Measurements from ENCODE around the gene ITGAX. TPM values are rescaled to one million over a fixed set of nuclear protein-coding genes. Genes with fewer than 3 reads are reported as not detected.

Gene ITGAX
- total and polyA plus RNA-seq, 7 donors, result 0.34 to 2.6 (median 1.7) TPM

- Histone ChIP-seq H3K27me3 (ENCODE audit: insufficient read depth in 3 of 3, low read length in 2 of 3) (no peaks in the 10 kb centered on the region), H3K4me3 (no peak overlapping the region), H3K36me3 (ENCODE audit: insufficient read depth in 1 of 2, low read depth in 1 of 2) (no peaks in the 10 kb centered on the region), H3K4me1 (no peaks in the 10 kb centered on the region), H3K9me3 (no peaks in the 10 kb centered on the region), H3K27ac (no peak overlapping the region)
- WGBS, 3 donors, result 57 to 66% (median 63%) methylated on average over 6 of the region's 6 CpGs
- TF ChIP-seq, protein P1, sequence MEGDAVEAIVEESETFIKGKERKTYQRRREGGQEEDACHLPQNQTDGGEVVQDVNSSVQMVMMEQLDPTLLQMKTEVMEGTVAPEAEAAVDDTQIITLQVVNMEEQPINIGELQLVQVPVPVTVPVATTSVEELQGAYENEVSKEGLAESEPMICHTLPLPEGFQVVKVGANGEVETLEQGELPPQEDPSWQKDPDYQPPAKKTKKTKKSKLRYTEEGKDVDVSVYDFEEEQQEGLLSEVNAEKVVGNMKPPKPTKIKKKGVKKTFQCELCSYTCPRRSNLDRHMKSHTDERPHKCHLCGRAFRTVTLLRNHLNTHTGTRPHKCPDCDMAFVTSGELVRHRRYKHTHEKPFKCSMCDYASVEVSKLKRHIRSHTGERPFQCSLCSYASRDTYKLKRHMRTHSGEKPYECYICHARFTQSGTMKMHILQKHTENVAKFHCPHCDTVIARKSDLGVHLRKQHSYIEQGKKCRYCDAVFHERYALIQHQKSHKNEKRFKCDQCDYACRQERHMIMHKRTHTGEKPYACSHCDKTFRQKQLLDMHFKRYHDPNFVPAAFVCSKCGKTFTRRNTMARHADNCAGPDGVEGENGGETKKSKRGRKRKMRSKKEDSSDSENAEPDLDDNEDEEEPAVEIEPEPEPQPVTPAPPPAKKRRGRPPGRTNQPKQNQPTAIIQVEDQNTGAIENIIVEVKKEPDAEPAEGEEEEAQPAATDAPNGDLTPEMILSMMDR (IDR thresholded peaks at IDR 0.05), result no peak
- intact Hi-C loops (cut with DNase I), result loop anchor here in 1 of 2 donors (10.0 kb wide), 1 partner anchor 151 kb away; no protein-coding TSS in a partner anchor
- no peak for DNase-seq
- ATAC-seq, result no peak
Measured at GRCh38 chr16:31395647-31396046, 40.7 kb downstream of the ITGAX start.

- no peaks in the 10 kb centered on the region for H3K36me3 ChIP-seq (ENCODE audit: insufficient read depth in 1 of 2, low read depth in 1 of 2)
- no peak overlapping the region for H3K4me3 ChIP-seq
- DNase-seq (no peak), ATAC-seq (no peak)
- no peak overlapping the region for H3K27ac ChIP-seq
- WGBS, 3 donors, result 70 to 74% (median 71%) methylated on average over 18 of the region's 18 CpGs
- no peaks in the 10 kb centered on the region for H3K27me3 ChIP-seq (ENCODE audit: insufficient read depth in 3 of 3, low read length in 2 of 3)
- no peaks in the 10 kb centered on the region for H3K9me3 ChIP-seq
- intact Hi-C loops (cut with DNase I), result loop anchor here in 1 of 2 donors (10.0 kb wide), 1 partner anchor 152 kb away; no protein-coding TSS in a partner anchor
- TF ChIP-seq, protein P1 (IDR thresholded peaks at IDR 0.05), result no peak
- no peaks in the 10 kb centered on the region for H3K4me1 ChIP-seq
Measured at GRCh38 chr16:31397096-31397660, 42.2 kb downstream of the ITGAX start.

DNA sequence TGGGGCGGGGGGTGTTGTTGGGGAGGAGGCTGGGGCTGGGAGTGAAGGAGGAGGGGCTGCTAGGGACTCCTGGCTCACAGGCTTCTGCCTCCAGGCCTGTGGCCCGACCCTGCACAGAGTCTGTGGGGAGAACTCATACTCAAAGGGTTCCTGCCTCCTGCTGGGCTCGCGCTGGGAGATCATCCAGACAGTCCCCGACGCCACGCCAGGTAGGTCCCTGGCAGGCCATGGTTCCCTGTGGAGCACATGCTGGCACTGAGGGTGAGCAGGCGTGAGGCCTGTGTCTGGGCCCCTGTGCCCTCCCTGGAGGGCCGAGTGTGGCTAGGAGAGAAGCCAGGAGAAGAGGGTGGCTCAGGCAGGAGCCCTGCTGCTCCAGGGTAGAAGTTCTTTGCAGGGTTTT is 42.7 kb downstream of the ITGAX start:
- 66 to 75% (median 74%) methylated on average over 9 of the region's 9 CpGs for WGBS, 3 donors

DNA sequence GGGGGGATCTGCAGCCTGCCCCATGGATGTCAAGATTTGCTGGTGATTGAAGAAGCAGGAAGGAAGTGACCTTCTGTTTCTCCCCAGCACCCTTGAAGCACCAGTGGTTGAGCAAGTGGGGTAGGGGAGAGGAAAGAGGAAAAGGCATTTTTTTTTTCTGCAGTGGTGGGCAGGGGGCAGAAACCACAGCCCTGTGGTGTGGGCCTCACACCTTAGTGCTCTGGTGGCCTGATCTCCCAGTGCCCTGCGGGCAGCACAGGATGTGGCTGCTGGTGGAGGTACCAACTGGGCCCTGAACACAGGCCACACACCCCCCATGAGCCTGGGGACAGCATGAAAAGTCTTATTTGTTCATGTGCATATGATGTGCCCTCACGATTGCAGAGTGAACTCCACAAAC is 45.2 kb downstream of the ITGAX start:
- ATAC-seq, result no peak
- no peak for DNase-seq
- Histone ChIP-seq H3K9me3 (no peaks in the 10 kb centered on the region), H3K36me3 (ENCODE audit: insufficient read depth in 1 of 2, low read depth in 1 of 2) (no peaks in the 10 kb centered on the region), H3K27ac (no peak overlapping the region), H3K4me3 (no peak overlapping the region), H3K4me1 (no peaks in the 10 kb centered on the region), H3K27me3 (ENCODE audit: insufficient read depth in 3 of 3, low read length in 2 of 3) (no peaks in the 10 kb centered on the region)
- TF ChIP-seq, protein P1 (IDR thresholded peaks at IDR 0.05), result no peak
- WGBS, 3 donors, result 69 to 78% (median 70%) methylated on average over 2 of the region's 2 CpGs
- intact Hi-C loops (cut with DNase I), result no loop called here

More for the DNA sequence above, 42.7 kb downstream of the ITGAX start:
- intact Hi-C loops (cut with DNase I), result loop anchor here in 1 of 2 donors (10.0 kb wide), 1 partner anchor 153 kb away; no protein-coding TSS in a partner anchor
- H3K9me3 ChIP-seq, result no peaks in the 10 kb centered on the region
- ATAC-seq (no peak), DNase-seq (no peak)
- no peak overlapping the region for H3K4me3 ChIP-seq
- H3K27ac ChIP-seq, result no peak overlapping the region
- TF ChIP-seq, protein P1 (IDR thresholded peaks at IDR 0.05), result no peak
- H3K4me1 ChIP-seq, result no peaks in the 10 kb centered on the region
- no peaks in the 10 kb centered on the region for H3K36me3 ChIP-seq (ENCODE audit: insufficient read depth in 1 of 2, low read depth in 1 of 2)
- no peaks in the 10 kb centered on the region for H3K27me3 ChIP-seq (ENCODE audit: insufficient read depth in 3 of 3, low read length in 2 of 3)

DNA sequence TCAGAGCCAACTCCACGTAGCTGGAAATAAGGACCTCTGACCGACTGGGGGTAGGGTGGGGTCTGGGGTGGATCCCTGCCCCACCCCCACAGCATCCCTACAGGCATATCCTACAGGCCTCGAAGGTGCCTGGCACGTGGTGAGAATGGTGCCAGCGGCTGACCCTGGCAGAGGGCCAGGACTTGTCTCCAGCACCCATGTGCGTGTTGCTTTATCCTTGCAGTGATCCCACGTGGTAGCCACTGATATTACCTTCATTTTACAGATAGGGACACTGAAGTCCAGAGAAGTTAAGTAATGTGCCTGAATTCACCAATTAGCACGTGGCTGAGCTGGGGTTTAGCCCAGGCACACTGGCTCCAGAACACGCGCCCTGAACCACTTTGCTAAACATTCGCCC is 46.5 kb downstream of the ITGAX start:
- DNase-seq (no peak), ATAC-seq (no peak)
- intact Hi-C loops (cut with DNase I), result no loop called here
- H3K27me3 ChIP-seq (ENCODE audit: insufficient read depth in 3 of 3, low read length in 2 of 3), result no peaks in the 10 kb centered on the region
- H3K4me1 ChIP-seq, result no peaks in the 10 kb centered on the region
- no peak overlapping the region for H3K27ac ChIP-seq
- H3K36me3 ChIP-seq (ENCODE audit: insufficient read depth in 1 of 2, low read depth in 1 of 2), result no peaks in the 10 kb centered on the region
- TF ChIP-seq, protein P1 (IDR thresholded peaks at IDR 0.05), result no peak
- 68 to 73% (median 71%) methylated on average over 11 of the region's 11 CpGs for WGBS, 3 donors
- no peak overlapping the region for H3K4me3 ChIP-seq
- H3K9me3 ChIP-seq, result no peaks in the 10 kb centered on the region

Measured in psoas muscle (tissue), 8 donors.